Trophoblast cell (in vitro differentiated cells and primary cell): ENCODE data around the gene SEMA7A. TPM values are rescaled to one million over a fixed set of nuclear protein-coding genes. Genes with fewer than 3 reads are reported as not detected.
"Not testable (repeated sequence)": the region's sequence is repeated elsewhere in the genome, so short reads cannot be mapped to it uniquely, and the experiment has no call there.

Experiments
- DNase-seq, 2 donors: peaks; one replicate each; pipeline ENCODE4 v3.0.0-alpha.2; 2016
- H2AFZ ChIP-seq: 2 replicates; pipeline ENCODE4 v1.6.1; 2013; ENCODE audit warnings: low read length, moderate library complexity, mild to moderate bottlenecking; ENCODE audit not compliant: insufficient read depth, poor library complexity
- H2AK5ac ChIP-seq: 2 replicates; pipeline ENCODE4 v1.6.1; 2013; ENCODE audit warnings: mild to moderate bottlenecking, low read length
- H2BK120ac ChIP-seq: 2 replicates; pipeline ENCODE4 v1.6.1; 2013; ENCODE audit warnings: low read length, mild to moderate bottlenecking, moderate library complexity; ENCODE audit not compliant: insufficient read depth, poor library complexity
- H2BK12ac ChIP-seq: 2 replicates; pipeline ENCODE4 v1.6.1; 2013; ENCODE audit warnings: mild to moderate bottlenecking, low read length, moderate library complexity
- H2BK5ac ChIP-seq: 2 replicates; pipeline ENCODE4 v1.6.1; 2013; ENCODE audit warnings: low read length, low read depth, moderate library complexity, mild to moderate bottlenecking; ENCODE audit not compliant: poor library complexity
- H3K14ac ChIP-seq: 2 replicates; pipeline ENCODE4 v1.6.1; 2013; ENCODE audit warnings: mild to moderate bottlenecking, low read length
- H3K18ac ChIP-seq: 2 replicates; pipeline ENCODE4 v1.6.1; 2013; ENCODE audit warnings: mild to moderate bottlenecking, low read length
- H3K23ac ChIP-seq: 2 replicates; pipeline ENCODE4 v1.6.1; 2013; ENCODE audit warnings: low read length
- H3K27ac ChIP-seq: 2 replicates; pipeline ENCODE4 v1.5.1; 2013; ENCODE audit warnings: low read depth, mild to moderate bottlenecking, inconsistent platforms, low read length, moderate library complexity
- H3K27me3 ChIP-seq: 2 replicates; pipeline ENCODE4 v1.6.1; 2013; ENCODE audit warnings: inconsistent platforms, mild to moderate bottlenecking, low read length, moderate library complexity; ENCODE audit not compliant: insufficient read depth
- H3K36me3 ChIP-seq, 2 experiments: 1 replicate in 1 of 2; 2 replicates in 1 of 2; pipeline ENCODE4 v1.6.1; 2013; ENCODE audit warnings: low read length in 2 of 2, mild to moderate bottlenecking in 2 of 2, moderate library complexity in 1 of 2; ENCODE audit not compliant: insufficient read depth in 2 of 2, control insufficient read depth in 1 of 2
- H3K4ac ChIP-seq: 2 replicates; pipeline ENCODE4 v1.6.1; 2013; ENCODE audit warnings: low read depth, mild to moderate bottlenecking, low read length, moderate library complexity
- H3K4me1 ChIP-seq, 2 experiments: 1 replicate in 1 of 2; 2 replicates in 1 of 2; pipeline ENCODE4 v1.6.1; 2013; ENCODE audit warnings: low read length in 2 of 2, mild to moderate bottlenecking in 2 of 2, moderate library complexity in 1 of 2; ENCODE audit not compliant: insufficient read depth in 2 of 2, control insufficient read depth in 1 of 2
- H3K4me2 ChIP-seq: 2 replicates; pipeline ENCODE4 v1.6.1; 2013; ENCODE audit warnings: inconsistent platforms, mild to moderate bottlenecking, low read length, moderate library complexity
- H3K4me3 ChIP-seq: 2 replicates; pipeline ENCODE4 v1.5.1; 2013; ENCODE audit warnings: mild to moderate bottlenecking, low read depth, low read length, inconsistent platforms
- H3K79me1 ChIP-seq: one replicate; pipeline ENCODE4 v1.6.1; 2013; ENCODE audit warnings: low read length
- H3K79me2 ChIP-seq: 2 replicates; pipeline ENCODE4 v1.6.1; 2013; ENCODE audit warnings: low read length, mild to moderate bottlenecking; ENCODE audit not compliant: control insufficient read depth, insufficient read depth, poor library complexity
- H3K9ac ChIP-seq: 2 replicates; pipeline ENCODE4 v1.6.1; 2013; ENCODE audit warnings: mild to moderate bottlenecking, low read length
- H3K9me3 ChIP-seq: 2 replicates; pipeline ENCODE4 v1.6.1; 2013; ENCODE audit warnings: low read depth, mild to moderate bottlenecking, control low read depth, inconsistent platforms, low read length; ENCODE audit not compliant: insufficient read depth
- H4K12ac ChIP-seq: 2 replicates; pipeline ENCODE4 v1.6.1; 2013; ENCODE audit warnings: low read depth, mild to moderate bottlenecking, low read length, moderate library complexity
- H4K8ac ChIP-seq: 2 replicates; pipeline ENCODE4 v1.6.1; 2013; ENCODE audit warnings: low read depth, mild to moderate bottlenecking, low read length, moderate library complexity
- H4K91ac ChIP-seq: one replicate; pipeline ENCODE4 v1.6.1; 2013; ENCODE audit warnings: low read depth, mild to moderate bottlenecking, low read length, moderate library complexity
- WGBS: extraction: QIAGEN DNeasy Blood & Tissue Kit; methylation state at CpG from one replicate; pipeline ENCODE4 v1.1.7; 2013; ENCODE audit warnings: missing lambda C conversion rate; ENCODE audit not compliant: insufficient read length, insufficient coverage; ENCODE audit errors: extremely low coverage; 5-methylcytosine and 5-hydroxymethylcytosine counted together
- polyA plus RNA-seq: library from polyadenylated mRNA; stranded (reverse); fragments of 200-250 nt; gene quantifications from 2 replicates; pipeline ENCODE4 v1.2.3, GENCODE V29; 2013

Gene SEMA7A
- 135 and 149 TPM in 2 replicates for polyA plus RNA-seq

DNA sequence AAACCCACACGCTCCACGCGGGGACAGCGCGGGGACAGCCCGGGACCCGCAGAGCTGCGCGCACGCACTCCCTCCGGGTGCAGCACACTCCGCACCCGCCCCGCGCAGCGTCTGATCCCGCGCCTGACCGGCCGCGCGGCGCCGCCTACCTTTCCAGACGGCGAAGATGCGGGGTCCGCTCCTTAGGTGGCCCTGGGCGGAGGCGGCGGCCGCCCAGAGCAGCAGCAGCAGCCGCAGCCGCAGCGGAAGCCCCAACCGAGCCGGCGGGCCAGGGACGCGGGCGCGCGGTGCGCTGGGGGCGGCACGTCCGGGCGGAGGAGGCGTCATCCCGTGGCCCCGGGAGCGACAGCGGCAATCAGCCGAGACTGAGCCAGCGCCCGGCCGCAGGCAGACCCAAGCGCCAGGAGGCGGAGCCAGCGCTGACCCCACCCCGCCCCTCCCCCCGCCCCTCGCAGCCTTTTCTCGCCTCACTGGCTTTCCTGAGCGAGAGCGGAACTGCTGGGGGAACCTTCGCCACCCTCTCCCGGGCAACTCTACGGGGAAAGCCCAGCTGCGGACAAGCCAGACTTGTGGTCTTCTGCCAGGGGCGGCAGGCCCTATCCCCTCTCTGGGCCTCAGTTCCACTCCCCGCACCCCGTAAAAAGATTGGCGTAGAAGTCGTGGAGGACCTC, at the start of gene SEMA7A:
Gene SEMA7A (minus strand): TSS at position 367 of the 671 bp plus-strand sequence. CDS start 40 bp downstream, at position 327.
- H2BK12ac ChIP-seq: peak within 1 kb of the TSS; percentile 93
- peak within 1 kb of the TSS; percentile 88 for H4K8ac ChIP-seq
- no CpG with 5 or more reads among the region's 75 CpGs for WGBS
- H3K79me1 ChIP-seq: peaks cover 24% of the 10 kb centered on the region
- peak within 1 kb of the TSS; percentile 88 for H3K14ac ChIP-seq
- peaks cover 5% of the 10 kb centered on the region for H3K9me3 ChIP-seq
- H3K18ac ChIP-seq: peak within 1 kb of the TSS; percentile 92
- peak within 1 kb of the TSS; percentile 57 for H3K4ac ChIP-seq
- H3K27ac ChIP-seq: peak within 1 kb of the TSS; percentile 57
- peak within 1 kb of the TSS; percentile 40 for H2AFZ ChIP-seq
- H3K27me3 ChIP-seq: no peaks in the 10 kb centered on the region
- H3K79me2 ChIP-seq: peaks cover 25% of the 10 kb centered on the region
- H2BK120ac ChIP-seq: peak within 1 kb of the TSS; percentile 65
- H2AK5ac ChIP-seq: peak within 1 kb of the TSS; percentile 87
- peak within 1 kb of the TSS; percentile 64 for H3K9ac ChIP-seq
- peak within 1 kb of the TSS; percentile 89 for H4K91ac ChIP-seq
- H3K4me2 ChIP-seq: peak within 1 kb of the TSS; percentile 80
- peak; percentile 77 to 82 for DNase-seq
- H3K4me3 ChIP-seq: peak within 1 kb of the TSS; percentile 92
- H3K4me1 ChIP-seq: peaks cover 20 to 28% of the 10 kb centered on the region in 2 experiments
- peak within 1 kb of the TSS; percentile 72 for H2BK5ac ChIP-seq
- H3K36me3 ChIP-seq: peaks cover 2 to 8% of the 10 kb centered on the region in 2 experiments
- H3K23ac ChIP-seq: no peak within 1 kb of the TSS
- H4K12ac ChIP-seq: peak within 1 kb of the TSS; percentile 54

DNA sequence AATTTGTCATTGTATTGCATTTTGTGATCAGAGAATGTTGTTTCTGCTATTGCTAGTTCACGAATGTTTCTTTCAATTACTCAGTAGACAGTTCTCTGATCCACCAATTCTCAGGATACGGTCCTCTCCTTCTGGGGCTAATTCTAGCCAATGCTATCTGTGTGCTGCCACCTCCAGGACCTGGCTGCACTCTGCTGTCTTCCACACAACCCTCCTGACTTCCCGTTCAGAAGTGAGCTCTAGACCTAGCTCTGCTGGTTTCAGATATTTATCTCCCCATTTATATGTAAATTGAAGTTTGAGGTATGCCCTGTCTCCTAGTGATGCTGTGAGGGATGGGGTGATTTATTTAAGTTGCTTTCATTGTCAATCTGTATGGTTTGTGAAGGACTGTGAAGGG, 48.9 kb upstream of the SEMA7A start:
- WGBS: no CpG with 5 or more reads among the region's 3 CpGs
- H2BK5ac ChIP-seq: no peak overlapping the region
- H3K79me1 ChIP-seq: no peaks in the 10 kb centered on the region
- no peaks in the 10 kb centered on the region for H3K4me1 ChIP-seq
- no peak overlapping the region for H3K9ac ChIP-seq
- no peaks in the 10 kb centered on the region for H3K79me2 ChIP-seq
- H3K36me3 ChIP-seq: peaks cover 0 to 2% of the 10 kb centered on the region in 2 experiments
- H4K91ac ChIP-seq: no peak overlapping the region
- no peak overlapping the region for H2AK5ac ChIP-seq
- no peak overlapping the region for H2BK120ac ChIP-seq
- H3K27me3 ChIP-seq: no peaks in the 10 kb centered on the region
- no peak overlapping the region for H3K14ac ChIP-seq
- no peak overlapping the region for H2AFZ ChIP-seq
- H2BK12ac ChIP-seq: no peak overlapping the region
- no peak overlapping the region for H3K4me3 ChIP-seq
- no peak overlapping the region for H3K4me2 ChIP-seq
- no peaks in the 10 kb centered on the region for H3K9me3 ChIP-seq
- no peak overlapping the region for H3K4ac ChIP-seq
- H4K12ac ChIP-seq: no peak overlapping the region
- H3K18ac ChIP-seq: no peak overlapping the region
- no peak overlapping the region for H4K8ac ChIP-seq
- no peak for DNase-seq
- no peak overlapping the region for H3K23ac ChIP-seq
- no peak overlapping the region for H3K27ac ChIP-seq

DNA sequence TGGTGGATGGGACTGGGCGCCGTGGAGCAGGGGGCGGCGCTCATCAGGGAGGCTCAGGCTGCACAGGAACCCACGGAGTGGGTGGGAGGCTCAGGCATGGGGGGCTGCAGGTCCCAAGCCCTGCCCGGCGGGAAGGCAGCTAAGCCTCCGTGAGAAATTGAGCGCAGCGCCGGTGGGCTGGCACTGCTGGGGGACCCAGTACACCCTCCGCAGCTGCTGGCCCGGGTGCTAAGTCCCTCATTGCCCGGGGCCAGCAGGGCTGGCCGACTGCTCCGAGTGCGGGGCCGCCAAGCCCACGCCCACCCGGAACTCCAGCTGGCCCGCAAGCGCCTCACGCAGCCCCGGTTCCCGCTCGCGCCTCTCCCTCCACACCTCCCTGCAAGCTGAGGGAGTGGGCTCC, 46.6 kb upstream of the SEMA7A start:
- H3K27ac ChIP-seq, H2AFZ ChIP-seq, H3K14ac ChIP-seq, H3K4ac ChIP-seq, H3K4me1 ChIP-seq, H3K79me1 ChIP-seq, H2AK5ac ChIP-seq, H4K8ac ChIP-seq, H2BK5ac ChIP-seq, H3K9me3 ChIP-seq, H3K4me3 ChIP-seq, H3K79me2 ChIP-seq, H3K18ac ChIP-seq, H4K12ac ChIP-seq, H3K23ac ChIP-seq, H2BK120ac ChIP-seq, DNase-seq, H2BK12ac ChIP-seq, H3K9ac ChIP-seq, H4K91ac ChIP-seq, H3K4me2 ChIP-seq, H3K36me3 ChIP-seq, H3K27me3 ChIP-seq: not testable (repeated sequence)
- no CpG with 5 or more reads among the region's 27 CpGs for WGBS

GRCh38 chr15:74471621-74472020, 37.9 kb upstream of the SEMA7A start:
- H3K4me2 ChIP-seq, H4K8ac ChIP-seq, DNase-seq, H3K18ac ChIP-seq, H2AK5ac ChIP-seq, H3K27me3 ChIP-seq, H3K23ac ChIP-seq, H3K9me3 ChIP-seq, H3K9ac ChIP-seq, H3K14ac ChIP-seq, H3K4me1 ChIP-seq, H2BK5ac ChIP-seq, H2BK120ac ChIP-seq, H4K91ac ChIP-seq, H3K4ac ChIP-seq, H4K12ac ChIP-seq, H2BK12ac ChIP-seq, H2AFZ ChIP-seq, H3K27ac ChIP-seq, H3K79me1 ChIP-seq, H3K36me3 ChIP-seq, H3K79me2 ChIP-seq, H3K4me3 ChIP-seq: not testable (repeated sequence)
- no CpG with 5 or more reads among the region's 7 CpGs for WGBS
